NCI-H226 (cell line): ENCODE data around the gene C3orf20.

Source experiments
- DNase-seq: peaks from one replicate; pipeline ENCODE4 v3.0.0-alpha.2; 2015

C3orf20 gene

GRCh38 chr3:14820156-14820555, 145.2 kb downstream of the C3orf20 start:
- DNase-seq = no peak

- no peak for DNase-seq
Observed at GRCh38 chr3:14821151-14821550, 146.2 kb downstream of the C3orf20 start.

- no peak for DNase-seq
Observed at GRCh38 chr3:14822134-14822533, 147.2 kb downstream of the C3orf20 start.
